HEK293 (cell line): ENCODE data around the gene CACNB4.

ENCODE experiments used
- CTCF ChIA-PET: fragments of 350-600 bp; formaldehyde crosslinking; extraction: SDS; loops from one replicate; lab custom pipeline; 2021; ENCODE audit warnings: antibody characterized with exemption; lab: Yijun Ruan, JAX
- POLR2A ChIA-PET: fragments of 300-600 bp; formaldehyde crosslinking; extraction: SDS; loops from one replicate; lab custom pipeline; 2020; ENCODE audit warnings: antibody characterized with exemption, inconsistent platforms; lab: Yijun Ruan, JAX
- H3K27ac ChIP-seq: fragments of 200-500 bp; sonication (Bioruptor generic); 2 replicates; pipeline ENCODE4 v1.5.1; 2014; ENCODE audit warnings: low read depth, low read length, control low read depth, inconsistent platforms; ENCODE audit errors: extremely low read depth
- H3K36me3 ChIP-seq, 2 experiments: fragments of 200-500 bp in 1 of 2; sonication (Bioruptor generic) in 1 of 2; 1 replicate in 1 of 2; 2 replicates in 1 of 2; pipeline ENCODE4 v1.5.1; 2014 to 2017; ENCODE audit warnings: inconsistent platforms in 2 of 2, low read length in 2 of 2; ENCODE audit not compliant: control insufficient read depth in 2 of 2, insufficient read depth in 1 of 2
- H3K4me1 ChIP-seq: fragments of 200-500 bp; sonication (Bioruptor generic); 2 replicates; pipeline ENCODE4 v1.5.1; 2014; ENCODE audit warnings: mild to moderate bottlenecking, low read length, inconsistent platforms; ENCODE audit not compliant: control insufficient read depth, insufficient read depth
- H3K4me3 ChIP-seq: 2 replicates; pipeline ENCODE4 v1.5.1; 2011; ENCODE audit warnings: low read depth, mild to moderate bottlenecking, control low read depth, low read length, moderate library complexity
- H3K9me3 ChIP-seq: fragments of 200-500 bp; sonication (Bioruptor generic); 2 replicates; pipeline ENCODE4 v1.5.1; 2014; ENCODE audit warnings: low read depth, low read length, inconsistent platforms; ENCODE audit not compliant: control insufficient read depth, insufficient read depth
- EGR2 ChIP-seq: fragments of 450-650 bp; formaldehyde crosslinking; IDR thresholded peaks from 2 replicates; pipeline ENCODE4 v1.5.1; 2016; ENCODE audit warnings: low read depth, missing biosample characterization, missing genetic modification characterization
- RBAK ChIP-seq: fragments of 450-650 bp; formaldehyde crosslinking; IDR thresholded peaks from 2 replicates; pipeline ENCODE4 v1.5.1; 2016; ENCODE audit warnings: missing biosample characterization, missing genetic modification characterization
- SALL2 ChIP-seq: fragments of 450-650 bp; formaldehyde crosslinking; IDR thresholded peaks from 2 replicates; pipeline ENCODE4 v1.5.0; 2017; ENCODE audit warnings: missing biosample characterization, mild to moderate bottlenecking, missing genetic modification characterization, borderline replicate concordance
- TRIM28 ChIP-seq: IDR thresholded peaks from 2 replicates; pipeline ENCODE4 v1.6.1; 2011; ENCODE audit warnings: low read length, control low read depth, borderline replicate concordance
- WT1 ChIP-seq: fragments of 450-650 bp; formaldehyde crosslinking; IDR thresholded peaks from 2 replicates; pipeline ENCODE4 v1.5.1; 2016; ENCODE audit warnings: missing biosample characterization, missing genetic modification characterization
- ZFHX2 ChIP-seq: fragments of 450-650 bp; formaldehyde crosslinking; conservative IDR thresholded peaks from 2 replicates; pipeline ENCODE4 v1.5.1; 2016; ENCODE audit warnings: missing biosample characterization, missing genetic modification characterization
- ZNF10 ChIP-seq: fragments of 450-650 bp; formaldehyde crosslinking; IDR thresholded peaks from 2 replicates; pipeline ENCODE4 v1.5.1; 2017; ENCODE audit warnings: missing biosample characterization, missing genetic modification characterization
- ZNF132 ChIP-seq: fragments of 450-650 bp; formaldehyde crosslinking; IDR thresholded peaks from 2 replicates; pipeline ENCODE4 v1.5.1; 2017; ENCODE audit warnings: missing biosample characterization, missing genetic modification characterization, borderline replicate concordance
- ZNF146 ChIP-seq: fragments of 450-650 bp; formaldehyde crosslinking; IDR thresholded peaks from 2 replicates; pipeline ENCODE4 v1.5.1; 2016; ENCODE audit warnings: missing biosample characterization, missing genetic modification characterization
- ZNF221 ChIP-seq: fragments of 450-650 bp; formaldehyde crosslinking; IDR thresholded peaks from 2 replicates; pipeline ENCODE4 v1.5.1; 2017; ENCODE audit warnings: missing biosample characterization, missing genetic modification characterization, borderline replicate concordance
- ZNF324 ChIP-seq: fragments of 450-650 bp; formaldehyde crosslinking; IDR thresholded peaks from 2 replicates; pipeline ENCODE4 v1.5.1; 2016; ENCODE audit warnings: missing biosample characterization, missing genetic modification characterization
- ZNF501 ChIP-seq: fragments of 450-650 bp; formaldehyde crosslinking; IDR thresholded peaks from 2 replicates; pipeline ENCODE4 v1.5.1; 2016; ENCODE audit warnings: missing biosample characterization, missing genetic modification characterization
- ZNF514 ChIP-seq: fragments of 450-650 bp; formaldehyde crosslinking; IDR thresholded peaks from 2 replicates; pipeline ENCODE4 v1.5.1; 2016; ENCODE audit warnings: missing biosample characterization, missing genetic modification characterization
- ZNF560 ChIP-seq: fragments of 450-650 bp; formaldehyde crosslinking; IDR thresholded peaks from 2 replicates; pipeline ENCODE4 v1.5.1; 2017; ENCODE audit warnings: missing biosample characterization, missing genetic modification characterization, borderline replicate concordance
- ZNF561 ChIP-seq: fragments of 450-650 bp; IDR thresholded peaks from 2 replicates; pipeline ENCODE4 v1.5.1; 2018; ENCODE audit warnings: missing biosample characterization, missing genetic modification characterization, borderline replicate concordance
- ZNF596 ChIP-seq: fragments of 450-650 bp; IDR thresholded peaks from 2 replicates; pipeline ENCODE4 v1.5.0; 2018; ENCODE audit warnings: missing biosample characterization, mild to moderate bottlenecking, missing genetic modification characterization, moderate library complexity
- ZNF600 ChIP-seq: fragments of 450-650 bp; formaldehyde crosslinking; IDR thresholded peaks from 2 replicates; pipeline ENCODE4 v1.5.1; 2016; ENCODE audit warnings: missing biosample characterization, missing genetic modification characterization
- ZNF626 ChIP-seq: fragments of 450-650 bp; sonication (Bioruptor Pico); formaldehyde crosslinking; IDR thresholded peaks from 2 replicates; pipeline ENCODE4 v1.5.1; 2018; ENCODE audit warnings: missing biosample characterization, missing genetic modification characterization, inconsistent platforms
- ZNF629 ChIP-seq: fragments of 450-650 bp; formaldehyde crosslinking; IDR thresholded peaks from 2 replicates; pipeline ENCODE4 v1.5.1; 2017; ENCODE audit warnings: missing biosample characterization, missing genetic modification characterization
- ZNF747 ChIP-seq: fragments of 450-650 bp; formaldehyde crosslinking; IDR thresholded peaks from 2 replicates; pipeline ENCODE4 v1.5.1; 2016; ENCODE audit warnings: missing biosample characterization, missing genetic modification characterization
- ZNF777 ChIP-seq: fragments of 450-650 bp; formaldehyde crosslinking; IDR thresholded peaks from 2 replicates; pipeline ENCODE4 v1.5.1; 2017; ENCODE audit warnings: missing biosample characterization, missing genetic modification characterization, borderline replicate concordance
- ZNF830 ChIP-seq: fragments of 450-650 bp; IDR thresholded peaks from 2 replicates; pipeline ENCODE4 v1.5.0; 2018; ENCODE audit warnings: missing biosample characterization, missing genetic modification characterization, low read depth, mild to moderate bottlenecking, moderate library complexity
- ZSCAN16 ChIP-seq: fragments of 450-650 bp; formaldehyde crosslinking; IDR thresholded peaks from 2 replicates; pipeline ENCODE4 v1.5.1; 2016; ENCODE audit warnings: missing biosample characterization, missing genetic modification characterization
- TF ChIP-seq, protein P1 (sequence below): fragments of 450-650 bp; formaldehyde crosslinking; IDR thresholded peaks from 2 replicates; pipeline ENCODE4 v1.5.1; 2016; ENCODE audit warnings: missing biosample characterization, missing genetic modification characterization
- TF ChIP-seq, protein P2 (sequence below): fragments of 450-650 bp; formaldehyde crosslinking; IDR thresholded peaks from 2 replicates; pipeline ENCODE4 v1.5.1; 2017; ENCODE audit warnings: missing biosample characterization, missing genetic modification characterization
- TF ChIP-seq, protein P3 (sequence below): fragments of 450-650 bp; formaldehyde crosslinking; IDR thresholded peaks from 2 replicates; pipeline ENCODE4 v1.5.1; 2017; ENCODE audit warnings: missing biosample characterization, mild to moderate bottlenecking, missing genetic modification characterization, moderate library complexity
- TF ChIP-seq, protein P4 (sequence below): fragments of 450-650 bp; formaldehyde crosslinking; IDR thresholded peaks from 2 replicates; pipeline ENCODE4 v1.5.1; 2016; ENCODE audit warnings: missing biosample characterization, missing genetic modification characterization
- TF ChIP-seq, protein P5 (sequence below): fragments of 450-650 bp; formaldehyde crosslinking; IDR thresholded peaks from 2 replicates; pipeline ENCODE4 v1.5.1; 2017; ENCODE audit warnings: missing biosample characterization, missing genetic modification characterization

CACNB4 gene

DNA sequence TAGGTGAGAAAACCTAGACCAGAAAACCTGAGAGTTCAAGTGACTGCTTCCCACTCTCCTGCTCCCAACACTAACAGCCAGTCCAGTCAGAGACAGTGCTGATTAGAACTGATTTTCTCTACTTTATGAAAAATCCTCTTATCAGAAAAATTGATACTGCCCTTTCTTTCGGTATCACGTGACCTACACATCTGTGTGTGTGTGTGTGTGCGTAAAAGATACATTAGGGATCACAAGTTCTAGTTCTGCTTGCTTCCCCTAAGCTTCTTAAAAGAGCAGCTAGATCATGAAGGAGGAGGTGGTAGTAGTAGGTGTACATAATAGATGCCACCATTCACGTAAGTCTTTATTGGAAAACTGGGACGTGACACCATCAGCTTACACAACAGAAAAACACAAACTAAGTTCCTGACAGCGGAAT, 272.1 kb downstream of the CACNB4 start (continued):
- no peak for TF ChIP-seq ZNF146 (tag by site-specific recombination)
- no peak for TF ChIP-seq ZNF501 (tag by site-specific recombination)
- TF ChIP-seq ZNF132 (tag by site-specific recombination) = no peak
- 0 out of 2 replicates have a peak, but pooled peaks have one; percentile 12 for TF ChIP-seq EGR2 (tag by site-specific recombination)
- peak; percentile 44; the same call in 1 of the 2 replicates for TF ChIP-seq ZFHX2 (tag by site-specific recombination)
- TF ChIP-seq WT1 (tag by site-specific recombination) = no peak
- TF ChIP-seq ZNF777 (tag by site-specific recombination) = no peak
- no peak for TF ChIP-seq TRIM28
- TF ChIP-seq ZNF514 = no peak
- TF ChIP-seq ZNF629 = no peak
- TF ChIP-seq ZNF626 (tag by site-specific recombination) = no peak
- no peak for TF ChIP-seq ZNF561 (tag by site-specific recombination)
- TF ChIP-seq ZNF600 (tag by site-specific recombination) = peak; percentile 29; the same call in 1 of the 2 replicates
- no peak for TF ChIP-seq ZNF10 (tag by site-specific recombination)
- TF ChIP-seq, protein P1, sequence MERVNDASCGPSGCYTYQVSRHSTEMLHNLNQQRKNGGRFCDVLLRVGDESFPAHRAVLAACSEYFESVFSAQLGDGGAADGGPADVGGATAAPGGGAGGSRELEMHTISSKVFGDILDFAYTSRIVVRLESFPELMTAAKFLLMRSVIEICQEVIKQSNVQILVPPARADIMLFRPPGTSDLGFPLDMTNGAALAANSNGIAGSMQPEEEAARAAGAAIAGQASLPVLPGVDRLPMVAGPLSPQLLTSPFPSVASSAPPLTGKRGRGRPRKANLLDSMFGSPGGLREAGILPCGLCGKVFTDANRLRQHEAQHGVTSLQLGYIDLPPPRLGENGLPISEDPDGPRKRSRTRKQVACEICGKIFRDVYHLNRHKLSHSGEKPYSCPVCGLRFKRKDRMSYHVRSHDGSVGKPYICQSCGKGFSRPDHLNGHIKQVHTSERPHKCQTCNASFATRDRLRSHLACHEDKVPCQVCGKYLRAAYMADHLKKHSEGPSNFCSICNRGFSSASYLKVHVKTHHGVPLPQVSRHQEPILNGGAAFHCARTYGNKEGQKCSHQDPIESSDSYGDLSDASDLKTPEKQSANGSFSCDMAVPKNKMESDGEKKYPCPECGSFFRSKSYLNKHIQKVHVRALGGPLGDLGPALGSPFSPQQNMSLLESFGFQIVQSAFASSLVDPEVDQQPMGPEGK (tag by site-specific recombination) = no peak
- TF ChIP-seq ZSCAN16 (tag by site-specific recombination) = no peak
- TF ChIP-seq, protein P2, sequence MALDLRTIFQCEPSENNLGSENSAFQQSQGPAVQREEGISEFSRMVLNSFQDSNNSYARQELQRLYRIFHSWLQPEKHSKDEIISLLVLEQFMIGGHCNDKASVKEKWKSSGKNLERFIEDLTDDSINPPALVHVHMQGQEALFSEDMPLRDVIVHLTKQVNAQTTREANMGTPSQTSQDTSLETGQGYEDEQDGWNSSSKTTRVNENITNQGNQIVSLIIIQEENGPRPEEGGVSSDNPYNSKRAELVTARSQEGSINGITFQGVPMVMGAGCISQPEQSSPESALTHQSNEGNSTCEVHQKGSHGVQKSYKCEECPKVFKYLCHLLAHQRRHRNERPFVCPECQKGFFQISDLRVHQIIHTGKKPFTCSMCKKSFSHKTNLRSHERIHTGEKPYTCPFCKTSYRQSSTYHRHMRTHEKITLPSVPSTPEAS (tag by site-specific recombination) = 0 out of 2 replicates have a peak, but pooled peaks have one; percentile 10

DNA sequence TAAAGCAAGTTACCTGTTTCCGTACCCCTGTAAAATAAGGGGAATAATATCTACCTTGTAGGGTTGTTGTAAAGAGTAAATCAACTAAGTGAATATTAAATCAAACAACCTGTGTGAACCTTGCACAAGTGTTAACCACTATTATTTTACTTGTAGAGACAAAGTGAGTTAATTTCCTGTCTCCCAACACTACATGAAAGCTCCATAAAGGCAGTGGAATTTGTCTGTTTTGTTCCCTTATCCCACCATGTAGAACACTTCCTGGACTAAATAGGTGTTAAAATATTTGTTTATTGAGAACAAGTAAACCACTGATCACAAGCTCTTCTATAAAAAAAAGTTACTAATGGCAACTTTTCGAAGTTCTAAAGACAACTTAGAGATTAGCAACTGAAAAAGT, 274.0 kb downstream of the CACNB4 start:
- ChIA-PET POLR2A (interaction anchor here (1.4 kb wide), 1 partner anchor 67 kb away, joined by 3 read pairs; no protein-coding TSS in a partner anchor), CTCF (interaction anchor here (0.6 to 0.7 kb wide), 3 partner anchors 97 to 891 kb away, joined by 3 to 4 read pairs (median 3); no protein-coding TSS in a partner anchor)
- Histone ChIP-seq H3K27ac (no peak overlapping the region), H3K4me3 (no peak overlapping the region), H3K36me3 (no peaks in the 10 kb centered on the region), H3K4me1 (peaks cover 4% of the 10 kb centered on the region; the same call in 1 of the 2 replicates), H3K9me3 (no peaks in the 10 kb centered on the region)
- no peak for TF ChIP-seq SALL2 (tag by site-specific recombination)
- no peak for TF ChIP-seq ZNF747 (tag by site-specific recombination)
- TF ChIP-seq ZNF596 = no peak
- TF ChIP-seq, protein P3, sequence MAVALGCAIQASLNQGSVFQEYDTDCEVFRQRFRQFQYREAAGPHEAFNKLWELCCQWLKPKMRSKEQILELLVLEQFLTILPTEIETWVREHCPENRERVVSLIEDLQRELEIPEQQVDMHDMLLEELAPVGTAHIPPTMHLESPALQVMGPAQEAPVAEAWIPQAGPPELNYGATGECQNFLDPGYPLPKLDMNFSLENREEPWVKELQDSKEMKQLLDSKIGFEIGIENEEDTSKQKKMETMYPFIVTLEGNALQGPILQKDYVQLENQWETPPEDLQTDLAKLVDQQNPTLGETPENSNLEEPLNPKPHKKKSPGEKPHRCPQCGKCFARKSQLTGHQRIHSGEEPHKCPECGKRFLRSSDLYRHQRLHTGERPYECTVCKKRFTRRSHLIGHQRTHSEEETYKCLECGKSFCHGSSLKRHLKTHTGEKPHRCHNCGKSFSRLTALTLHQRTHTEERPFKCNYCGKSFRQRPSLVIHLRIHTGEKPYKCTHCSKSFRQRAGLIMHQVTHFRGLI = no peak
- TF ChIP-seq ZNF221 = no peak
- TF ChIP-seq ZNF324 = no peak
- TF ChIP-seq, protein P2 (tag by site-specific recombination) = no peak
- TF ChIP-seq, protein P4, sequence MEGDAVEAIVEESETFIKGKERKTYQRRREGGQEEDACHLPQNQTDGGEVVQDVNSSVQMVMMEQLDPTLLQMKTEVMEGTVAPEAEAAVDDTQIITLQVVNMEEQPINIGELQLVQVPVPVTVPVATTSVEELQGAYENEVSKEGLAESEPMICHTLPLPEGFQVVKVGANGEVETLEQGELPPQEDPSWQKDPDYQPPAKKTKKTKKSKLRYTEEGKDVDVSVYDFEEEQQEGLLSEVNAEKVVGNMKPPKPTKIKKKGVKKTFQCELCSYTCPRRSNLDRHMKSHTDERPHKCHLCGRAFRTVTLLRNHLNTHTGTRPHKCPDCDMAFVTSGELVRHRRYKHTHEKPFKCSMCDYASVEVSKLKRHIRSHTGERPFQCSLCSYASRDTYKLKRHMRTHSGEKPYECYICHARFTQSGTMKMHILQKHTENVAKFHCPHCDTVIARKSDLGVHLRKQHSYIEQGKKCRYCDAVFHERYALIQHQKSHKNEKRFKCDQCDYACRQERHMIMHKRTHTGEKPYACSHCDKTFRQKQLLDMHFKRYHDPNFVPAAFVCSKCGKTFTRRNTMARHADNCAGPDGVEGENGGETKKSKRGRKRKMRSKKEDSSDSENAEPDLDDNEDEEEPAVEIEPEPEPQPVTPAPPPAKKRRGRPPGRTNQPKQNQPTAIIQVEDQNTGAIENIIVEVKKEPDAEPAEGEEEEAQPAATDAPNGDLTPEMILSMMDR (tag by site-specific recombination) = no peak
- no peak for TF ChIP-seq RBAK (tag by site-specific recombination)
- TF ChIP-seq ZNF830 = no peak
- TF ChIP-seq ZNF560 (tag by site-specific recombination) = no peak
- TF ChIP-seq, protein P5, sequence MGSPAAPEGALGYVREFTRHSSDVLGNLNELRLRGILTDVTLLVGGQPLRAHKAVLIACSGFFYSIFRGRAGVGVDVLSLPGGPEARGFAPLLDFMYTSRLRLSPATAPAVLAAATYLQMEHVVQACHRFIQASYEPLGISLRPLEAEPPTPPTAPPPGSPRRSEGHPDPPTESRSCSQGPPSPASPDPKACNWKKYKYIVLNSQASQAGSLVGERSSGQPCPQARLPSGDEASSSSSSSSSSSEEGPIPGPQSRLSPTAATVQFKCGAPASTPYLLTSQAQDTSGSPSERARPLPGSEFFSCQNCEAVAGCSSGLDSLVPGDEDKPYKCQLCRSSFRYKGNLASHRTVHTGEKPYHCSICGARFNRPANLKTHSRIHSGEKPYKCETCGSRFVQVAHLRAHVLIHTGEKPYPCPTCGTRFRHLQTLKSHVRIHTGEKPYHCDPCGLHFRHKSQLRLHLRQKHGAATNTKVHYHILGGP (tag by site-specific recombination) = no peak
